Dedifferentiated amniotic fluid mesenchymal stem cell (primary cell): ENCODE results near the gene LOXL4.

ENCODE experiments used
- DNase-seq: peaks from one replicate; pipeline ENCODE4 v3.0.0-alpha.2; 2016; ENCODE audit errors: extremely low spot score

The LOXL4 gene

DNA sequence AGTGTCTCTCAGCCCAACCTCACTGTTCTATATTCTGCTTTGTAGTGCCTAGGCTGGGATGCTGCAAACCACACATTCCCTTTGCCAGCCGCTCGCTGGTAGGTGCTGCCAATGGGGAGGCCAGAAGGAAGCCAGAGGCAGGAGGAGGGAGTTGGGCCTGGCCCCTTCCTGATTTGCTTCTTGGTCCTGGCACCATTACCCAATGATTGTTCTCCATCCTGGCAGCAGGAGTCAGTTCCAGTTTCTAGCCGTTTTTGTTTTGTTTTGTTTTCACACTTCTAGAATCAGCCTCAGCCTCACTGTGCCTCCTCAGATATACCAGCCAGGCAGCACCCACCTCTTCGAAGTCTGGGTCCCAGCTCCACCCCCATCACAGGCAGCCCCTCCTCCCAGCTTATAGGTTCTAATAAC lies 27.4 kb upstream of the LOXL4 start:
- no peak for DNase-seq

DNA sequence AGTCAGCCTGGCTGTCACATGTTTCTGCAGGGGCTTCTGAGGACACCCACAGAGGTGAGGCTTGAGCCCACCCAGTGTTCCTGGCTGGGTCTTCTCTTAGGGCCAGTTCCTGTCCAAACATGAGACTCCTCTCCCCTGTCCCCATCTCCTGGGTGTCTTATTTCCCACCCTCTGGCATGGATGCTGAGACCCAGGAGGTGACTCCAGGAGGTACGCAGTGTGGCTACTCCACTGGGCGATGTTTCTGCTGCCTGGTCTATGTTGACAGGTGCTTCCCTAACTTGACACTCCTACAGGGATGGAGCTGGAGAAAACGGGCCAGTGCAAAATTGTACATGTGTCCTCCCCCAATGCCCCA lies 26.3 kb upstream of the LOXL4 start:
- no peak for DNase-seq

DNA sequence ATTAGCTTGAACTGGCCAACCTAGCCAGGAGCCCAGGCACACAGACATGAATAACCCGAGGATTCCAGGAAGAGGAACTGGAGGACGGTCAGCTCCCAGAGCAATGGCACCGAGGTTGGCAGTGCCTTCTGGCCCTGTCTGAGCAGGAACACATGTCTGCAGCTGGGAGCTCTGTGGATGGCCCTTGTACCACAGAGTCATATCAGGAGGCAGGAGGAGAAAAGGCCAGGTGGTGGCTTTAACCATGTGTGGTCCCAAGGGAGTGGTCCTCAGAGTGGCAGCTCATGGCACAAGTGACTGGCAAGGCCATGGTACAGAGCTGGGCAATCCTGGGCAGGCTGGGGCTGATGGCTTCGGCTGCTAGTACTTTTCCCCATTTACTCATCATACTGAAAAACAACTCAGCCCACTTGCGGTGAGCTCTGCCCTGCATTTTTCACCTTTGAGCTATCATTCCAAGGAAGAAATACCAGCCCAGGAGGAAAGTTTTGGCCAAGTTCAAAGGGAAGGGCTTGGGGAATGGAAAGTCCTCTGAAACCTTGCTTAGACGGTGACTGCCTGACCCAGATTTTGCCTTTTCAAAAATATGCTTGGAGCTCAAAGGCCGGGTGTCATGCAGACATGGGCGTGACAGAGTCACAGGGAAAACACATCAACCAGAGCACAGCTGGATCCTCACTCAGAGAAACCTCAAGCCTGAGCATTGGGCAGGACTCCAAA lies 25.7 kb upstream of the LOXL4 start:
- no peak for DNase-seq

DNA sequence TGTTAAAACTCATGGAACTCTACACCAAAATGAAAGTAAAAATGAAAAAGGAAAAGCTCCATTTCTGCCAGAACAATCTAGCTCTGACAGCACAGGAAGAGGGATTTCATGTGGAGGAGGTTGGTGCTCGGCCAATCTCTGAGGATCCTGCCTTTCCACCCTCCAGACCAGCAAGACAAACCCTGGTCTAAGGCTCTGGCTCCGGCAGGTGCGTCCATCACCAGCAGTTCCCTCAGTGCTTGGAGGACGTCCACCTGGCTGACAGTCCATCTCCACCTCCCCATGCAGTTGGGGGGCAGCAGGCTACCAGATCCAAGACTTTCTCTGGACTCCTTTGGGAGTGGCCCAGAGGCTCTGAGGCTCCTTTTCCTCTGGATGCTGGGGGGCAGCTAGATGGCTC lies 25.0 kb upstream of the LOXL4 start:
- DNase-seq, result no peak

- no peak for DNase-seq
Measured at GRCh38 chr10:98289802-98290209, 21.8 kb upstream of the LOXL4 start.

- DNase-seq, result no peak
Measured at GRCh38 chr10:98287321-98287720, 19.3 kb upstream of the LOXL4 start.

- DNase-seq, result no peak
Measured at GRCh38 chr10:98286419-98286818, 18.4 kb upstream of the LOXL4 start.

DNA sequence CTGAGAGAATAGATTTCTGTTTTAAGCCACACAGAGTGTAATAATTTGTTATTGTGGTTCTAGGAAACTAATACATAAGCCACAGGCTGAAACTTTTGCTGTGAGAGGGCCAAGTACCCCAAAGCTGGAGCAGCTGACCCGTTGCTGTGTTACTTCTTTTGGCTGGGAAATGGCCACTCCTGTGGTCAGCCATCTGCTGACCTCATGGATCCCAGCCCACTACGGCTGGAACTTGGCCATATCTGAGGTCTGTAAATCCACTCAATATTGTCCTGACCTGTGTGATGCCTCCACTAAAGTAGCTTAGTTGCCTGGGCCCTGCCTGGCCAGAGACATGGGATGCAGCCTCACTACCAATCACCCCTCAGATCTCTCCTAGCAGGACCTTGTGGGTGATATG lies 17.4 kb upstream of the LOXL4 start:
- DNase-seq, result no peak

- no peak for DNase-seq
Measured at GRCh38 chr10:98276311-98276710, 8.3 kb upstream of the LOXL4 start.

- DNase-seq, result no peak
Measured at GRCh38 chr10:98274562-98274961, 6.6 kb upstream of the LOXL4 start.

- DNase-seq, result no peak
Measured at GRCh38 chr10:98273057-98273850, 5.3 kb upstream of the LOXL4 start.

DNA sequence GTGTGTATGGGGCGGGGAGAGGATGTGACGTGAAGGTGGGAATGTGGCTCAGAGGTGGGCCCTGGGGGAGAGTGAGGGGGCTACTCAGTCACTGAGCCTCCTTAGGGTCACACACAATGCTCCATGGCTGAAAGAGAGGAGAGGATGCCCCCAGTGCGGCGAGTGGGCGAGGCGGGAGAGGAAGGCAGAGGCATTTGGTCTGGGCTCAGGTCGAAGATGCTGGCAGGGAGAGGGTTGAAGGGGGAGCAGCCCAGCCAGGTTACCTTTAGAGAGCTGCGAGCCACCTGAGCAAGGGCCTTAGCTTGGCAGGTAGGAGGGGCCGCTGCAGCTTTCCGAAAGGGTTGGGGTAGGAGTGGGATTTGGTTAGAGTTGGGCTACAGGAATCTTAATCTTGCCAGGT lies 4.7 kb upstream of the LOXL4 start:
- no peak for DNase-seq

GRCh38 chr10:98272245-98272644 lies 4.3 kb upstream of the LOXL4 start:
- DNase-seq, result no peak

DNA sequence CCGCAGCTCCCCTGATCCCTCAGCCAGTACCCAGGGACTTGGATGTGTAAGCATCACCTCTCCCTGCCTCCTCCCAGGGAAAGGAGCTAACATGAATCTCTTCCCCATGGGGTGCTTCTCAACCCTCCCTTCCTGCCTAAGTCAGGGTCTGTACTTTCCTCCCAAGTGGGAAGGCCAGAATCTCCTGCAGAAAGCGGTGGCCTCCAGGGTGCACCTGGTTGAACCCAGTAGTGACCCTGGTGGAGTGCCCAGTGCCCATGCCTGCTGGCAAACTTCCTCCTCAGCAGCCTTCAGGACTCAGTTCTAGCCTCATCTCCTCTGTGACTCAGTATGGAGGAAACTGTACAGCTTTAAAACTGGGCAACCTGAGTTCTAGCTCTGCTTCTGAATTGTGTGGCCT lies 2.8 kb upstream of the LOXL4 start:
- no peak for DNase-seq

DNA sequence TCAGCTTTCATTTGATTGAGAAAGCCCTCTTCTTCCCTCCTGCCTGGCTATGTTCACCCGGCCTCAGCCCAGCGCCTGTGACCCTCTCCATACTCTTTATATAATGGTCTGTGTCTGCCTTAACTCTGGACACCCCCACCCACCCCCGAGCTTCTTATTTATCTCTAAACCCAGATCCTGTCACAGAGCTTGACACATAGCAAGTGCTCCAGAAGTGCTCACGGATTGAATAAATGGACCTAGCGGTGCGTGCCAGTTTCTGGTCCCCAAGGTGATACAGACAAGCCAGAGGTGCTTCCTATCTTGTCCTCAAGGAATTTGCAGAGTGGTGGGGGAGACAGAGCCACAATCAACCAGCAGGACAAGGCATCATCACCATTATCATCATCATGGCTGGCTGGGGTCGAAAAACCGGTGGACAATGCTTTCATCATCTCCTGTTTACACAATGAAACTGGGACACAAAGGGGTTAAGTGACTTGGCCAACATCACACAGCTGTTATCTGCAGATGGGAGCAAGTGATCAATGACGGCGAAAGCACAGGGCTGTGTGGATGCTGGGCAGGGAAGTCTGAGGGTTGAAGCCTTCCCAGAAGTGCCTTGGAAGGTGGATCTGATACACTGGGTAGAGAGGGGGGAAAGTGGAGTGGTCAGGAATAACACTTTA lies 2.2 kb upstream of the LOXL4 start:
- no peak for DNase-seq

GRCh38 chr10:98269435-98269912 lies 1.5 kb upstream of the LOXL4 start:
- peak; percentile 63 for DNase-seq

DNA sequence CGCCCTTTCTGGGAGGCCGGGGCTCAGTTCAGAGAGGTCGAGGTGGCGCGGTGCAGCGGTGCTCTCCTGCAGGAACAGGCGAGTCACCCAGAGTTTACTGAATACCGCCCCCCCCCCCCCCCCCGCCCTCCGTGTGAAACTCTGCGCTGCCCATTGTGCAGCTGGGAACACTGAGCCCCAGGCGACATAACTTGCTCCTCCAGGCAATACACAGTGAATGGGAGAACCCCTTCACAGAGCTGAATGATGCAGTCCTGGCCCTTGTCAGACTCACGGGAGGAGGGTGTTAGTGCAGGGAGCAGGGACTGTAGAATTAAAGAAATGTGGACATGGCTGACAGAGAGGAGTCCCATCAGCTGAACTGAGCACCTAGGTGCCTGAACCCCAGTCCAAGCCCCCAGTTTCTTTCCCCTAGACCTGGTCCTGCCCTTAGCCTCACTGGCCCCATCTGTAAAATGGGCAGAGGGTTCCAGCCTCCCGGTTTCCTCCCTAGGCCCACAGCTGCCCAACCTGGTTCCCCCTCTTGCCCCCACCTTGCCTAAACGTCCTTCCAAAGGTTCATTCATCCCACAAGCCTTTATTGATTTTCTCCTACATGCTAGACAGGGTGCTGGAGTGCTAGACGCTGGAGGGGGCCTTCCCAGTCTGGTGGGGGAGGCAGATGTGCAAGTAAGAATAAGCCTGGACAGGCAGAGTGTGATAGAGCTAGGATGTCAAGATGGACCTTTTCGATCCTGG lies 869 bp upstream of the LOXL4 start:
- DNase-seq, result no peak

DNA sequence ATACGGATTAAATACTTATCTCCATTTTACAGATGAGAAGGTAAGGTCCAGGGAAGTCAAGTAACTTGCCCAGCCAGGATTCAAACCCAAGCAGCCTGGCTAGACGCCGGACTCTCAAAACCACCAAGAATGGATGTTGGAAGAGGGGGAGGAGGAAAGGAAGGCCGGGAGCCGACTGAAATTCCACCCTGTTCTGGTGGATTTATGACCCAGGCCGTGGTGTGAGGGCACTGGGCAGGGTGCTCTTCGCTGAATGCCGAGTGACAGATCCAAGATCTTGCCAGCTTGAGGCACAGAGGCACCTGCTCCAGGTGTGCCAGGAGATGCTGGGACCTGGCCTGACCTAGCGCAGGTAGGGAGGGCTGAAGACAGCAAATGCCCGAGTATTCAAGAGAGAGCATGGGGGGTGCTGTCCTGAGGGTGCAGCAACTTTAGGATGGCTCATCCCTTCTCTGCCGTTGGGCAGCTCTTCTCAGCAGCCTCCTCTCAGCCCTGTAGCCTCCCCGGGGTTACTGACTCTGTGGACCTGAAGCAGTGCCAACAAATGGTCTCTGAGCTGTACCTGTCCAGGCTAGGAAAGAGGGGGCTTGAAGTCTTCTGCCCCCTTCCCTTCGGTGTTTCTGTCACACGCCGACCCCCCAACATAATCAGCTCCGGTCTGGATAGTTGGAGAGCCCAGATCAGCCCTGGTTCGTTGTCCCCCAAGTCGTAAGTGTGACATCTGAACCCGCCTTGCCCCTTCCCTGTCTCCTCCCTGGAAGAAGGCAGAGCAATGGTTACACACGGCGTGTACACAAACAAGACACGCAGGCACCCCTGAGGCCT lies 713 bp downstream of the LOXL4 start:
- DNase-seq, result no peak

DNA sequence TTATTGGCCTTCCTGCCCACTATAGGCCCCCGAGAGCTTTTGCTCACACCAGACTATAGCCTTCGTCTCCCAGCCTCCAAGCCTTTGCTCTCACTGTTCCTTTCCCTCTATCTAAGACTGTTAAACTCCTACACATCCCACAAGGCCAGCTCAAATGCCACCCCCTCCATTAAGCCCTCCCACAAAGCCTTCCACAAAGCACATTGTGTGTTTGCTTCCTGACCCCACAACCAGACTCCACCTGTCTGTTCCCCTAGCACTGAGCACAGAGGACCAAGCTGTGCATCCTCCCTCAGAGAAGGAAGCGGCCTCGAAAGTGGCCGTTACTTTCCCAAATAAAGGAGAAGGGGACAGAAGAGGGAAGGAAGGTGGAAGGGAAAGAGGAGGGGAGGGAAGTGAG lies 1.3 kb downstream of the LOXL4 start:
- no peak for DNase-seq

GRCh38 chr10:98265403-98266378 lies 2.3 kb downstream of the LOXL4 start:
- no peak for DNase-seq
